GM21723 (cell line): ENCODE measurements around the gene SMIM1.
"Not testable (repeated sequence)": the region's sequence is repeated elsewhere in the genome, so short reads cannot be mapped to it uniquely, and the experiment has no call there.

Experiments
- ATAC-seq: cut with Tn5 transposase; IDR thresholded peaks from one replicate; pipeline ENCODE4 v1.9.1; 2021; ENCODE audit warnings: mild to moderate bottlenecking, moderate library complexity; ENCODE audit not compliant: unreplicated experiment

Gene SMIM1

GRCh38 chr1:3789421-3790300, 17.1 kb downstream of the SMIM1 start:
- no peak for ATAC-seq

GRCh38 chr1:3790500-3790923, 18.0 kb downstream of the SMIM1 start:
- no peak for ATAC-seq

GRCh38 chr1:3790952-3791351, 18.4 kb downstream of the SMIM1 start:
- ATAC-seq = no peak

GRCh38 chr1:3795453-3796214, 23.1 kb downstream of the SMIM1 start:
- peak; percentile 34 for ATAC-seq

- peak; percentile 98 for ATAC-seq
These were observed 23.9 kb downstream of the SMIM1 start, which contains the start of gene LRRC47 for GRCh38 chr1:3796215-3797061. LRRC47 (minus strand) TSS chr1:3796498; CDS start chr1:3796476, 22 bp downstream.

GRCh38 chr1:3799976-3800685, 27.6 kb downstream of the SMIM1 start:
- no peak for ATAC-seq

GRCh38 chr1:3800795-3801194, 28.2 kb downstream of the SMIM1 start:
- not testable (repeated sequence) for ATAC-seq

- ATAC-seq = no peak
These were observed 31.5 kb downstream of the SMIM1 start for GRCh38 chr1:3803905-3804626.

GRCh38 chr1:3804627-3804944, 32.0 kb downstream of the SMIM1 start:
- ATAC-seq = not testable (repeated sequence)

GRCh38 chr1:3805038-3805437, 32.5 kb downstream of the SMIM1 start:
- ATAC-seq = no peak

- ATAC-seq = no peak
These were observed 35.2 kb downstream of the SMIM1 start for GRCh38 chr1:3807769-3808168.

GRCh38 chr1:3809680-3810079, 37.1 kb downstream of the SMIM1 start:
- ATAC-seq = no peak

- ATAC-seq = not testable (repeated sequence)
These were observed 37.7 kb downstream of the SMIM1 start for GRCh38 chr1:3810149-3810761.

GRCh38 chr1:3811595-3811911, 39.0 kb downstream of the SMIM1 start:
- no peak for ATAC-seq

GRCh38 chr1:3814065-3814464, 41.5 kb downstream of the SMIM1 start:
- ATAC-seq = no peak

- ATAC-seq = no peak
These were observed 42.4 kb downstream of the SMIM1 start for GRCh38 chr1:3814771-3815561.

GRCh38 chr1:3816331-3817137, 44.0 kb downstream of the SMIM1 start:
- ATAC-seq = no peak
